Lower leg skin (tissue), 4 donors: ENCODE measurements around the gene UBL4B. TPM values are rescaled to one million over a fixed set of nuclear protein-coding genes. Genes with fewer than 3 reads are reported as not detected.

Source experiments
- DNase-seq, 2 donors: peaks; one replicate each; pipeline ENCODE4 v3.0.0-alpha.2; 2019; ENCODE audit warnings: low spot score in 2 of 2
- H3K4me3 ChIP-seq: fragments of 200-600 bp; sonication (generic); 2 replicates; pipeline ENCODE4 v1.5.1; 2017; ENCODE audit warnings: mild to moderate bottlenecking, low read depth; ENCODE audit not compliant: poor library complexity, severe bottlenecking
- POLR2A ChIP-seq, 2 donors: fragments of 450-650 bp; IDR thresholded peaks; one replicate each; pipeline ENCODE4 v1.6.1; 2016 to 2017; ENCODE audit warnings: antibody characterized with exemption in 2 of 2, mild to moderate bottlenecking in 1 of 2, moderate library complexity in 1 of 2
- WGBS, 2 donors: methylation state at CpG; one replicate each; pipeline ENCODE4 v1.1.5; 2018; 5-methylcytosine and 5-hydroxymethylcytosine counted together
- intact Hi-C: fragments of 100-400 bp; cut with DNase I; formaldehyde crosslinking; loops from one replicate; pipeline ENCODE4 v1.15.0; 2023; ENCODE audit warnings: low total_unique reads
- total RNA-seq, 4 donors: library from RNA; depleted of rRNA; stranded (reverse); fragments of >200 nt; gene quantifications; one replicate each; pipeline ENCODE4 v1.1.0, GENCODE V29; 2016
- TF ChIP-seq, protein P1 (sequence below), 3 donors: fragments of 450-650 bp; IDR thresholded peaks; one replicate each; pipeline ENCODE4 v1.5.1; 2016; ENCODE audit warnings: antibody characterized with exemption in 3 of 3, mild to moderate bottlenecking in 3 of 3, moderate library complexity in 2 of 3

Gene UBL4B
- total RNA-seq, 4 donors from 2014 or later = 3.0 TPM; not detected in 3

DNA sequence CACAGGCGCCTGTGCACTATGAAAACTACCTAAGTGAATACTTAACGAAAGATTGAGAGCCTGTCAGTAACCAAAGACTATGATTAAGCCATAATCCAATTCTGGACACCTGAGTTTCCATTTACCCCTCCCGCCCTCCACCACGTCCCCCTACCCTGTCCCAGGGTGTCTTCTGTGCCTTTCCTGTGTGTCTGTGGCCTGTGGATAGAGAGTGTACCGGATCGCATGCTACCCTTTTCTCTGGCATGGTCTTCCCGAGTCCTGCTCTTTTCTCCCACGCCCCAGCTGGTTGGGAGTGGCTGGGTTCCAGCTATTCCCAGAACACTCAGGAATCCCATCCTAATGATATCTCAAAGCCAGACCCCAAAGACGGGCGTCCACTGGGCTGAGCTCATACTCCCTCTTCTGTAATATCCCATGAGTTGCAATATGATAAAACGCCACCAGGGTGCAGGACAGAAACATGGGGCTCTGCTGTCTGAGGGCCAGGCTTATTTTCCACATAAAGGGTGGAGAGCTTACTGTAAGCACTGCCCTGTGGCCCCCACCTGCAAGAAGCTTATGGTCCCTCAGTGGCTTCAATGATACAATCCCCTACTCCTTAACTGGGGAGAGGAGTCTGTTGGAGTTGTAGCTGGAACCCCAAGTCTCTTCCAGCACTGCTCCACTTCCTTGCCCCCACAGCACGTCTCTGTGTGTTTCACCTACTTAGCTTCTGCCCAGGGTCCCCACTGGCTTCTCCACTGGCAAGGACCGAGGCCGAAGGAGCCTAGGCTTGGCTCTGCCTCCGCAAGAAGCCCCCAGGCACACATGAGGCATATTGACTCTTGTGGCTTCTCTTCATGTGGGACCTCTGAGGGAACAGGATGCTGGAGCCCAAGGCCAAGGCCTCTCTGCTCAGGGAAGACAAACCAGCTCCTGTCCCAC is 24.2 kb upstream of the UBL4B start:
- intact Hi-C loops = no loop called here
- no peak for TF ChIP-seq POLR2A (IDR thresholded peaks at IDR 0.05)
- TF ChIP-seq, protein P1, sequence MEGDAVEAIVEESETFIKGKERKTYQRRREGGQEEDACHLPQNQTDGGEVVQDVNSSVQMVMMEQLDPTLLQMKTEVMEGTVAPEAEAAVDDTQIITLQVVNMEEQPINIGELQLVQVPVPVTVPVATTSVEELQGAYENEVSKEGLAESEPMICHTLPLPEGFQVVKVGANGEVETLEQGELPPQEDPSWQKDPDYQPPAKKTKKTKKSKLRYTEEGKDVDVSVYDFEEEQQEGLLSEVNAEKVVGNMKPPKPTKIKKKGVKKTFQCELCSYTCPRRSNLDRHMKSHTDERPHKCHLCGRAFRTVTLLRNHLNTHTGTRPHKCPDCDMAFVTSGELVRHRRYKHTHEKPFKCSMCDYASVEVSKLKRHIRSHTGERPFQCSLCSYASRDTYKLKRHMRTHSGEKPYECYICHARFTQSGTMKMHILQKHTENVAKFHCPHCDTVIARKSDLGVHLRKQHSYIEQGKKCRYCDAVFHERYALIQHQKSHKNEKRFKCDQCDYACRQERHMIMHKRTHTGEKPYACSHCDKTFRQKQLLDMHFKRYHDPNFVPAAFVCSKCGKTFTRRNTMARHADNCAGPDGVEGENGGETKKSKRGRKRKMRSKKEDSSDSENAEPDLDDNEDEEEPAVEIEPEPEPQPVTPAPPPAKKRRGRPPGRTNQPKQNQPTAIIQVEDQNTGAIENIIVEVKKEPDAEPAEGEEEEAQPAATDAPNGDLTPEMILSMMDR (IDR thresholded peaks at IDR 0.05) = no peak
- no peak overlapping the region for H3K4me3 ChIP-seq
- 48 to 52% methylated on average over 15 of the region's 15 CpGs for WGBS, 2 donors
- peak in 1 of 2 donors; percentile 47 for DNase-seq

DNA sequence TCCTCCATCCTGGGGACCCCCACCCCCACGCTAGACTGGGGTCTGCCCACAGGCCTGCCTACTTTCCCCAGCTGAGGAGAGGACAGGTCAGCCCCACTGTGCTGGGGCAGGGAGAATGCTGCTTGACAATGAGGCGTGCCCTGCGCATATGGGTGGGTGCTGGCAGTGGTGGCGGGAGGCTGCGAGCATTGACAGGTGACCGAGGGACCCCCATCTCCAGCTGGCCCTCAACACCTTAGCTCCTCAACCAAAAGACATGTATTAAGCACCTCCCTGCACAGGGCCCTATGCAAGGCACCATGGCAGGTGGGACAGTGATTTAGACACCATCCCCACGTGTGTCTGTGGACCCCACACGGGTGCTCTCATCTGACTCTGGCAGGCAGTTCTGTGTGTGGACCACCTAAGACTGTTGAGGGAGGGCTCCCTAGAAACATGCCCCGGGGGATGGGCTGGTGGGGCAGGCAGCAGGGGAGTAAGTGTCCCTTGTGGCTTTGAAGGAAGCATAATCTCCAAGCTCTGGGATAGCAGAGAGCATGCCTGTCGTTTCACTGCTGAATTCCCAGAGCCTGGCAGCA is 23.4 kb upstream of the UBL4B start:
- intact Hi-C loops = no loop called here
- TF ChIP-seq, protein P1 (IDR thresholded peaks at IDR 0.05) = no peak
- no peak for TF ChIP-seq POLR2A (IDR thresholded peaks at IDR 0.05)
- 78 to 83% methylated on average over 9 to 10 of the region's 10 CpGs for WGBS, 2 donors
- DNase-seq = no peak
- no peak overlapping the region for H3K4me3 ChIP-seq

DNA sequence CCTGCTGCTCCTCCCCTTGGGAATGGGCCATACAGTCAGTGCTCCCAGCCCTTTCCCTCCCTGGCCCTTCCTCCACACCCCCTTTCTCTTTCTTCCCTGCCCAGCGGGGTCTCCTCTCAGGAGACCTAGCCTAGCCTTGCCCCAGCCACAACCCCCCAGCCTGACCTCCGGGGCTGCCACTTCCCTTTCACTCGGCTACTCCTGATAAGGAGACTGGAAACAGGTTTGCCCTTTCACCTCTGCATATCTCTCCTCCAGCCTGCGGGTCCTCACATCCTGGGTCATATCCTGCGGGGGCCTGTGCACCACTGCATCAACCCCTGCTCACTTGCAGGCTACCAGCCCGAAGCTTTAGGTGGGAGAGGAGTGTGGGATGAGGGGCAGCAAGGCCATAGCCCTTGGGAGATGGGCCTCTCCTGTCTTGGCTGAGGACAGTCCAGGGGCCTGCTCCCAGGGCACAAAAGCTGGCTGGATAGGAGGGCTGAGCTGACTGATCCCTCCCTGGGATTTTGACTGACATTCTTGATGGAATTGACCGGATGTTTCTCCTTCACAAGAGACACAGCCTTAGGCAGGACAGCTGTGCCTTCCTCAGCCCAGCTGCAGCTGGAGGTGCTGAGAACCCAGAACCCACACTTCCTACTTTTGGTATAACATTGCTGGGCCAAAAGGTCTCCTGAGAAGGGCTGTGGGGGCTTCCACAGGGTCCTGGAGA is 22.5 kb upstream of the UBL4B start:
- intact Hi-C loops = no loop called here
- H3K4me3 ChIP-seq = no peak overlapping the region
- TF ChIP-seq, protein P1 (IDR thresholded peaks at IDR 0.05) = no peak
- TF ChIP-seq POLR2A (IDR thresholded peaks at IDR 0.05) = no peak
- no peak for DNase-seq
- WGBS, 2 donors = 72 to 79% methylated on average over 7 of the region's 7 CpGs

- DNase-seq = no peak
- WGBS, 2 donors = 77 to 78% methylated on average over 2 of the region's 2 CpGs
- TF ChIP-seq, protein P1 (IDR thresholded peaks at IDR 0.05) = no peak
- no peak for TF ChIP-seq POLR2A (IDR thresholded peaks at IDR 0.05)
- H3K4me3 ChIP-seq = no peak overlapping the region
- intact Hi-C loops = no loop called here
Observed at GRCh38 chr1:110091381-110091780, 20.9 kb upstream of the UBL4B start.

GRCh38 chr1:110091791-110092190 is 20.5 kb upstream of the UBL4B start:
- 72% methylated on average over 3 of the region's 3 CpGs for WGBS, 2 donors
- TF ChIP-seq, protein P1 (IDR thresholded peaks at IDR 0.05) = no peak
- TF ChIP-seq POLR2A (IDR thresholded peaks at IDR 0.05) = no peak
- intact Hi-C loops = no loop called here
- no peak overlapping the region for H3K4me3 ChIP-seq
- DNase-seq = no peak
